H9 (cell line): ENCODE measurements around the gene KCNH2. TPM values are rescaled to one million over a fixed set of nuclear protein-coding genes. Genes with fewer than 3 reads are reported as not detected.

ENCODE experiments used
- DNase-seq: peaks from one replicate; pipeline ENCODE4 v3.0.0-alpha.2; 2017
- H2AFZ ChIP-seq: one replicate; pipeline ENCODE4 v1.6.1; 2013; ENCODE audit warnings: mild to moderate bottlenecking, low read length, control low read depth, moderate library complexity
- H2AK5ac ChIP-seq: 2 replicates; pipeline ENCODE4 v1.6.1; 2013; ENCODE audit warnings: low read length, control low read depth, mixed read lengths; ENCODE audit not compliant: insufficient read length
- H2BK120ac ChIP-seq: one replicate; pipeline ENCODE4 v1.6.1; 2013; ENCODE audit warnings: low read depth, mild to moderate bottlenecking, low read length, control low read depth, inconsistent platforms; ENCODE audit not compliant: poor library complexity, severe bottlenecking
- H2BK12ac ChIP-seq: 2 replicates; pipeline ENCODE4 v1.6.1; 2013; ENCODE audit warnings: low read length, control low read depth, mixed read lengths, low read depth; ENCODE audit not compliant: insufficient read length
- H2BK15ac ChIP-seq: 2 replicates; pipeline ENCODE4 v1.6.1; 2013; ENCODE audit warnings: low read depth, low read length, control low read depth
- H2BK20ac ChIP-seq: one replicate; pipeline ENCODE4 v1.6.1; 2013; ENCODE audit warnings: low read depth, mild to moderate bottlenecking, low read length, control low read depth, inconsistent platforms; ENCODE audit not compliant: poor library complexity, severe bottlenecking
- H2BK5ac ChIP-seq: 2 replicates; pipeline ENCODE4 v1.6.1; 2013; ENCODE audit warnings: low read length, control low read depth, mixed read lengths; ENCODE audit not compliant: insufficient read length
- H3K14ac ChIP-seq: 2 replicates; pipeline ENCODE4 v1.6.1; 2013; ENCODE audit warnings: low read length, control low read depth; ENCODE audit not compliant: insufficient read depth
- H3K18ac ChIP-seq: 2 replicates; pipeline ENCODE4 v1.6.1; 2013; ENCODE audit warnings: low read depth, mild to moderate bottlenecking, mixed read lengths, low read length, control low read depth; ENCODE audit not compliant: insufficient read length
- H3K23ac ChIP-seq: 2 replicates; pipeline ENCODE4 v1.6.1; 2013; ENCODE audit warnings: low read length, control low read depth, mixed read lengths, low read depth; ENCODE audit not compliant: insufficient read length
- H3K23me2 ChIP-seq: 2 replicates; pipeline ENCODE4 v1.6.1; 2013; ENCODE audit warnings: low read depth, mild to moderate bottlenecking, mixed read lengths, low read length, control low read depth; ENCODE audit not compliant: insufficient read length, poor library complexity, severe bottlenecking
- H3K27ac ChIP-seq: 2 replicates; pipeline ENCODE4 v1.5.1; 2013; ENCODE audit warnings: low read length, control low read depth, mixed read lengths, low read depth; ENCODE audit not compliant: insufficient read length
- H3K27me3 ChIP-seq: 2 replicates; pipeline ENCODE4 v1.6.1; 2013; ENCODE audit warnings: low read length, control low read depth, inconsistent platforms; ENCODE audit not compliant: insufficient read depth
- H3K4ac ChIP-seq: 2 replicates; pipeline ENCODE4 v1.6.1; 2013; ENCODE audit warnings: low read depth, mild to moderate bottlenecking, control low read depth, inconsistent platforms, low read length, moderate library complexity
- H3K4me1 ChIP-seq: 2 replicates; pipeline ENCODE4 v1.6.1; 2013; ENCODE audit warnings: low read length, control low read depth, inconsistent platforms; ENCODE audit not compliant: insufficient read depth
- H3K4me2 ChIP-seq: 2 replicates; pipeline ENCODE4 v1.6.1; 2013; ENCODE audit warnings: low read length, control low read depth, mixed read lengths; ENCODE audit not compliant: insufficient read length, insufficient read depth
- H3K56ac ChIP-seq: 2 replicates; pipeline ENCODE4 v1.6.1; 2013; ENCODE audit warnings: low read depth, mild to moderate bottlenecking, mixed read lengths, low read length, control low read depth; ENCODE audit not compliant: insufficient read length
- H3K79me1 ChIP-seq: 2 replicates; pipeline ENCODE4 v1.6.1; 2013; ENCODE audit warnings: low read depth, mild to moderate bottlenecking, moderate library complexity, low read length, control low read depth, inconsistent platforms; ENCODE audit not compliant: insufficient read depth, poor library complexity, severe bottlenecking
- H3K79me2 ChIP-seq: 2 replicates; pipeline ENCODE4 v1.6.1; 2013; ENCODE audit warnings: low read length, control low read depth, inconsistent platforms; ENCODE audit not compliant: insufficient read depth
- H3K9ac ChIP-seq: 2 replicates; pipeline ENCODE4 v1.6.1; 2013; ENCODE audit warnings: low read length, control low read depth, mixed read lengths; ENCODE audit not compliant: insufficient read length; ENCODE audit errors: extremely low read depth
- H3K9me3 ChIP-seq: one replicate; pipeline ENCODE4 v1.6.1; 2013; ENCODE audit warnings: low read depth, low read length, inconsistent platforms; ENCODE audit not compliant: control insufficient read depth
- H3T11ph ChIP-seq: one replicate; pipeline ENCODE4 v1.6.1; 2013; ENCODE audit warnings: mild to moderate bottlenecking, low read length, control low read depth, inconsistent platforms
- H4K20me1 ChIP-seq: one replicate; pipeline ENCODE4 v1.6.1; 2013; ENCODE audit not compliant: control insufficient read depth, insufficient read length, insufficient read depth
- H4K5ac ChIP-seq: 2 replicates; pipeline ENCODE4 v1.6.1; 2013; ENCODE audit warnings: low read depth, mild to moderate bottlenecking, mixed read lengths, low read length, control low read depth; ENCODE audit not compliant: insufficient read length
- H4K8ac ChIP-seq: replicated peaks from 2 replicates; pipeline ENCODE4 v1.6.1; 2013; ENCODE audit warnings: low read length, control low read depth, mixed read lengths, low read depth; ENCODE audit not compliant: insufficient read length
- H4K91ac ChIP-seq: 2 replicates; pipeline ENCODE4 v1.6.1; 2013; ENCODE audit warnings: low read depth, mild to moderate bottlenecking, moderate library complexity, mixed read lengths, low read length, control low read depth; ENCODE audit not compliant: insufficient read length
- H3K27ac Mint-ChIP-seq, 3 experiments: 2 replicates in 2 of 3; 3 replicates in 1 of 3; pipeline ENCODE4 v1.8.0; 2020 to 2021; ENCODE audit warnings: mixed read lengths in 3 of 3, mild to moderate bottlenecking in 1 of 3, moderate library complexity in 1 of 3
- H3K27me3 Mint-ChIP-seq: 2 replicates; pipeline ENCODE4 v1.8.0; 2021; ENCODE audit warnings: low read depth, mild to moderate bottlenecking, moderate library complexity, mixed read lengths
- H3K36me3 Mint-ChIP-seq, 3 experiments: 2 replicates in 2 of 3; 3 replicates in 1 of 3; pipeline ENCODE4 v1.8.0; 2020 to 2021; ENCODE audit warnings: low read depth in 3 of 3, mixed read lengths in 3 of 3; ENCODE audit not compliant: insufficient read depth in 1 of 3
- H3K4me1 Mint-ChIP-seq, 2 experiments: 2 replicates each; pipeline ENCODE4 v1.8.0; 2020; ENCODE audit warnings: mixed read lengths in 2 of 2
- H3K4me3 Mint-ChIP-seq, 2 experiments: 2 replicates in 1 of 2; 3 replicates in 1 of 2; pipeline ENCODE4 v1.8.0; 2020 to 2021; ENCODE audit warnings: mild to moderate bottlenecking in 2 of 2, mixed read lengths in 2 of 2, moderate library complexity in 1 of 2
- H3K9me3 Mint-ChIP-seq, 2 experiments: 2 replicates in 1 of 2; 3 replicates in 1 of 2; pipeline ENCODE4 v1.8.0; 2020; ENCODE audit warnings: mild to moderate bottlenecking in 2 of 2, mixed read lengths in 2 of 2, moderate library complexity in 1 of 2
- CTCF ChIP-seq: fragments of 200-600 bp; sonication (generic); conservative IDR thresholded peaks from 3 replicates; pipeline ENCODE4 v1.8.0; 2021; ENCODE audit warnings: antibody characterized with exemption, mild to moderate bottlenecking
- WGBS: extraction: QIAGEN DNeasy Blood & Tissue Kit; methylation state at CpG from one replicate; pipeline ENCODE4 v1.1.7; 2013; ENCODE audit warnings: missing lambda C conversion rate, low lambda C conversion rate, mixed read lengths; ENCODE audit not compliant: insufficient read length; ENCODE audit errors: extremely low coverage; 5-methylcytosine and 5-hydroxymethylcytosine counted together
- total RNA-seq: library from RNA; stranded (reverse); gene quantifications from 2 replicates; pipeline ENCODE4 v1.2.1, GENCODE V29; 2021

KCNH2 gene
- total RNA-seq, 1 experiment from 2014 or later: 4.5 TPM

DNA sequence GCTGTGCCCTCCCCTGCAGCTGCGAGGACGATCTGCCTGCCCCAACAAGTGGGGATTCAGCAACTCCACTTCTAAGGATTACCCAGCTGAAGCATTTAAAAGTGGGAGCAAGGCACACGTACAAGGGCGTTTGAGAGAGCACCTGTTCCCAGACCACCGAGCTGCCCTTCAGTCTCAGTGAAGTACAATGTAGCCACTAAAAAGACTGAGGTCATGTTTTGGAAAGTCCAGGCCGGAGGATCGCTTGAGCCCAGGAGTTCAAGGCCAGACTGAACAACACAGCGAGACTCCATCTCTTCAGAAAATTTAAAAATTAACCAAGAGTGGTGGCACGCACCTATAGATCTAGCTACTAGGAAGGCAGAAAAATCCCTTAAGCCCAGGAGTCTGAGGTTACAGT is 27.4 kb upstream of the KCNH2 start:
- Histone ChIP-seq H3K18ac (no peak overlapping the region), H2BK5ac (no peak overlapping the region), H3K23ac (no peak overlapping the region), H3K4ac (no peak overlapping the region), H3K56ac (no peak overlapping the region), H3K4me1 (peaks cover 4% of the 10 kb centered on the region; the same call in 1 of the 2 replicates), H4K5ac (no peak overlapping the region), H3K27me3 (no peaks in the 10 kb centered on the region), H3K9ac (no peak overlapping the region), H2BK120ac (no peak overlapping the region), H4K20me1 (no peaks in the 10 kb centered on the region), H4K91ac (no peak overlapping the region), H3K79me1 (no peaks in the 10 kb centered on the region), H2AK5ac (no peak overlapping the region), H2BK15ac (no peak overlapping the region), H2BK12ac (no peak overlapping the region), H2AFZ (no peak overlapping the region), H3T11ph (no peak overlapping the region), H3K9me3 (no peaks in the 10 kb centered on the region), H3K14ac (no peak overlapping the region), H2BK20ac (no peak overlapping the region), H3K79me2 (no peaks in the 10 kb centered on the region), H4K8ac (no peak overlapping the region), H3K23me2 (peaks cover 4% of the 10 kb centered on the region), H3K27ac (no peak overlapping the region), H3K4me2 (no peak overlapping the region)
- Mint-ChIP-seq H3K4me1 (peaks cover 6 to 26% of the 10 kb centered on the region in 2 experiments), H3K36me3 (0 out of 7 replicates have a peak, but pooled peaks cover 0 to 3% (median 0%) of the 10 kb centered on the region in 3 experiments), H3K27ac (no peak overlapping the region), H3K27me3 (peaks cover 2% of the 10 kb centered on the region), H3K9me3 (no peaks in the 10 kb centered on the region), H3K4me3 (no peak overlapping the region)
- TF ChIP-seq CTCF: no peak
- no CpG with 5 or more reads among the region's 9 CpGs for WGBS
- DNase-seq: no peak
